D721Med (cell line): ENCODE data around the gene CBX7.

ENCODE experiments used
- DNase-seq: peaks from one replicate; pipeline ENCODE4 v3.0.0; 2011; ENCODE audit warnings: low spot score; ENCODE audit not compliant: insufficient read length
- FAIRE-seq: peaks from 2 replicates; lab custom pipeline; 2011; peaks lifted over from hg19 to GRCh38; lab: Jason Lieb, UNC
- TF ChIP-seq, protein P1 (sequence below): IDR thresholded peaks from 2 replicates; pipeline ENCODE4 v1.5.1; 2012; ENCODE audit warnings: mild to moderate bottlenecking, control low read depth; ENCODE audit not compliant: insufficient read depth; ENCODE audit errors: missing control alignments

CBX7 gene

DNA sequence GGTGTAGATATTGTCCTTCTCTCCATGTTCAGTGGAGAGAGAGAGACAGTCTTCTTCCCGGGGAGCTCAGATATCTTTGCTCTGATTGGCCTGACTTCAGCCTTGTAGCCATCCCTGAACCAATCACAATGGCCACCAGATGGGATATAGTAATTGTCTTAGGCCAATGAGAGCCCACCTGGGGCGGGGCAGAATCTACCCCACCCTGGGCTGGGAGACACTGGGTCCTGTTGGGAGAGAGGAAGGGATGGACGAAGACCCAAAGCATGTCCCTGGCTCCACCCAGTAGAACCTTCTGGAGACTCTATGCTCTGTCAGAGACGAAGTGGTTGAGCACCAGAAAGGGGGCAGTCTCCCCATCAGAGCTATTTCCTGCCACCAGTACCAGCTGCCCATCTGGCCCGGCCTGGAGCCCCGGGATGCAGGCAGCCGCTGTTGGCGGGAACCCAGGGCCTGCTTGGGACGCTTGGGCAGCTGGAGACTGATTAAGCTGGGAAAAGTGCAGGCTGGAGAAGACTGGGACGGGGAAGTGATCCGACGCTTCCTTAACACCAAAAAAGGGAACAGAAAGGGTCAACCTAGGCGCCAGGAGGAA lies 31.6 kb upstream of the CBX7 start:
- DNase-seq: no peak
- TF ChIP-seq, protein P1, sequence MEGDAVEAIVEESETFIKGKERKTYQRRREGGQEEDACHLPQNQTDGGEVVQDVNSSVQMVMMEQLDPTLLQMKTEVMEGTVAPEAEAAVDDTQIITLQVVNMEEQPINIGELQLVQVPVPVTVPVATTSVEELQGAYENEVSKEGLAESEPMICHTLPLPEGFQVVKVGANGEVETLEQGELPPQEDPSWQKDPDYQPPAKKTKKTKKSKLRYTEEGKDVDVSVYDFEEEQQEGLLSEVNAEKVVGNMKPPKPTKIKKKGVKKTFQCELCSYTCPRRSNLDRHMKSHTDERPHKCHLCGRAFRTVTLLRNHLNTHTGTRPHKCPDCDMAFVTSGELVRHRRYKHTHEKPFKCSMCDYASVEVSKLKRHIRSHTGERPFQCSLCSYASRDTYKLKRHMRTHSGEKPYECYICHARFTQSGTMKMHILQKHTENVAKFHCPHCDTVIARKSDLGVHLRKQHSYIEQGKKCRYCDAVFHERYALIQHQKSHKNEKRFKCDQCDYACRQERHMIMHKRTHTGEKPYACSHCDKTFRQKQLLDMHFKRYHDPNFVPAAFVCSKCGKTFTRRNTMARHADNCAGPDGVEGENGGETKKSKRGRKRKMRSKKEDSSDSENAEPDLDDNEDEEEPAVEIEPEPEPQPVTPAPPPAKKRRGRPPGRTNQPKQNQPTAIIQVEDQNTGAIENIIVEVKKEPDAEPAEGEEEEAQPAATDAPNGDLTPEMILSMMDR: no peak
- no peak for FAIRE-seq

DNA sequence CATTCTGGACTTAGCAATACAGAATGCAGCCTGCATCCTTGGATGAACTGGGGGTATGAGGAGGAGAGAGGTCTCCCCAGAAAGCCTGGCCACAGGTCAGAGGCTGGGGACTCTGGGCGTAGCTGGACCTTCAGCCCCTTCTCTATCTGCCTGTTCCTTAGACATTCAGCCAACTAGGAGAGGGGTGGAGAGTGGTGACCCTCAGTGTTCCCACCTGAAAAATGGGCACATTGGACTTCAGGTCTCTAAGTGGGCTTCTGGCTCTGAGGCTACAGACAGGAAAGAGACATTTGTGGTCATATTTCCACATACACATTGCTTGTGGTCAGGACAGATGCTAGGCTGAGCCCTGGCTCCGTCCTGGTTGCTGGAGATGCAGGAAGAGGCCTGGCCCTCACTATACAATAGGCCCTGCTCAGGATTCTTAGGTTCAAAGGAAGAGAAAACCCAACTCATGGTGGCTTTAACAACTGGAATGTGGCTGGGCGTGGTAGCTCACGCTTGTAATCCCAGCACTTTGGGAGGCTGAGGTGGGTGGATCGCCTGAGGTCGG lies 30.1 kb upstream of the CBX7 start:
- DNase-seq (no peak), FAIRE-seq (no peak)
- TF ChIP-seq, protein P1: no peak

DNA sequence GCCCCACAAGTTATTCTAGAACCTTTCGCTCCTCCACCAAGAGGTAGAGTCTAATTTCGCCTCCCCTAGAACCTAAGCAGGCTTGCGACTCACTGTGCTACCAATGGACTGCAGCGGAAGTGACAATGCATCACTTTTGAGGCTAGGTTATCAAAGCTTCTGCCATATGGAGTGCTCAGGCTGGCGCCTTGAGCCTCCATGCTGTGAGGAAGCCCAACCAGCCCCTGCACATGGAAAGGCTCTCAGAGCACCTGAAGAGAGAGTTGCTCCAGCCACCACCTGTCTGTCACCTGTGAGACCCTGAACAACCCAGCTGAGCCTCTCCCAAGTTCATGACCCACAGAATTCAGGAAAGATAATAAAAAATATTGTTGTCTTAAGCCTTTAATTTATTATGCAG lies 29.3 kb upstream of the CBX7 start:
- FAIRE-seq: no peak
- TF ChIP-seq, protein P1: no peak
- DNase-seq: no peak

GRCh38 chr22:39181356-39181755 lies 28.9 kb upstream of the CBX7 start:
- FAIRE-seq (no peak), DNase-seq (no peak)
- TF ChIP-seq, protein P1: no peak

- DNase-seq: no peak
- no peak for FAIRE-seq
- TF ChIP-seq, protein P1: no peak
Measured at GRCh38 chr22:39179841-39180335, 27.4 kb upstream of the CBX7 start.

GRCh38 chr22:39179401-39179827 lies 26.9 kb upstream of the CBX7 start:
- FAIRE-seq (no peak), DNase-seq (no peak)
- TF ChIP-seq, protein P1: no peak
